Osteoblast (primary cell): ENCODE results near the gene TBC1D21. TPM values are rescaled to one million over a fixed set of nuclear protein-coding genes. Genes with fewer than 3 reads are reported as not detected.

Source experiments
- DNase-seq: peaks from one replicate; pipeline ENCODE4 v3.0.0; 2011; ENCODE audit warnings: low spot score, mixed read lengths; ENCODE audit not compliant: insufficient read length; ENCODE audit errors: missing footprints
- H2AFZ ChIP-seq: 2 replicates; pipeline ENCODE4 v1.6.0; 2011; ENCODE audit warnings: mild to moderate bottlenecking, low read length
- H3K27ac ChIP-seq: 2 replicates; pipeline ENCODE4 v1.5.1; 2011; ENCODE audit warnings: mild to moderate bottlenecking, low read depth, low read length, moderate library complexity
- H3K27me3 ChIP-seq: 2 replicates; pipeline ENCODE4 v1.6.0; 2012; ENCODE audit warnings: mild to moderate bottlenecking, control low read depth, inconsistent platforms, low read length, moderate library complexity; ENCODE audit not compliant: insufficient read depth
- H3K36me3 ChIP-seq: 2 replicates; pipeline ENCODE4 v1.5.1; 2011; ENCODE audit warnings: mild to moderate bottlenecking, low read length, control low read depth, moderate library complexity; ENCODE audit not compliant: insufficient read depth
- H3K4me1 ChIP-seq: 2 replicates; pipeline ENCODE4 v1.5.1; 2011; ENCODE audit warnings: mild to moderate bottlenecking, low read length, control low read depth, moderate library complexity; ENCODE audit not compliant: insufficient read depth
- H3K4me2 ChIP-seq: 2 replicates; pipeline ENCODE4 v1.6.0; 2011; ENCODE audit warnings: mild to moderate bottlenecking, low read length; ENCODE audit not compliant: insufficient read depth
- H3K4me3 ChIP-seq: fragments of 200-600 bp; sonication (generic); 3 replicates; pipeline ENCODE4 v1.5.1; 2012; ENCODE audit warnings: mild to moderate bottlenecking, low read length, inconsistent platforms; ENCODE audit not compliant: insufficient read depth
- H3K79me2 ChIP-seq: 2 replicates; pipeline ENCODE4 v1.6.0; 2012; ENCODE audit warnings: mild to moderate bottlenecking, low read length, control low read depth, inconsistent platforms; ENCODE audit not compliant: insufficient read depth
- H3K9me3 ChIP-seq: 2 replicates; pipeline ENCODE4 v1.5.1; 2011; ENCODE audit warnings: low read depth, low read length, control low read depth
- H4K20me1 ChIP-seq: 2 replicates; pipeline ENCODE4 v1.6.0; 2012; ENCODE audit warnings: mild to moderate bottlenecking, low read length, control low read depth; ENCODE audit not compliant: insufficient read depth
- total RNA-seq: library from RNA; depleted of rRNA; stranded (reverse); fragments of >200 nt; gene quantifications from 2 replicates; pipeline ENCODE4 v1.2.3, GENCODE V29; 2012
- TF ChIP-seq, protein P1 (sequence below): IDR thresholded peaks from 2 replicates; pipeline ENCODE4 v1.5.1; 2011; ENCODE audit warnings: mild to moderate bottlenecking, low read depth, low read length, moderate library complexity; ENCODE audit errors: extremely low read depth

TBC1D21 gene
- total RNA-seq, 1 donor: not detected

DNA sequence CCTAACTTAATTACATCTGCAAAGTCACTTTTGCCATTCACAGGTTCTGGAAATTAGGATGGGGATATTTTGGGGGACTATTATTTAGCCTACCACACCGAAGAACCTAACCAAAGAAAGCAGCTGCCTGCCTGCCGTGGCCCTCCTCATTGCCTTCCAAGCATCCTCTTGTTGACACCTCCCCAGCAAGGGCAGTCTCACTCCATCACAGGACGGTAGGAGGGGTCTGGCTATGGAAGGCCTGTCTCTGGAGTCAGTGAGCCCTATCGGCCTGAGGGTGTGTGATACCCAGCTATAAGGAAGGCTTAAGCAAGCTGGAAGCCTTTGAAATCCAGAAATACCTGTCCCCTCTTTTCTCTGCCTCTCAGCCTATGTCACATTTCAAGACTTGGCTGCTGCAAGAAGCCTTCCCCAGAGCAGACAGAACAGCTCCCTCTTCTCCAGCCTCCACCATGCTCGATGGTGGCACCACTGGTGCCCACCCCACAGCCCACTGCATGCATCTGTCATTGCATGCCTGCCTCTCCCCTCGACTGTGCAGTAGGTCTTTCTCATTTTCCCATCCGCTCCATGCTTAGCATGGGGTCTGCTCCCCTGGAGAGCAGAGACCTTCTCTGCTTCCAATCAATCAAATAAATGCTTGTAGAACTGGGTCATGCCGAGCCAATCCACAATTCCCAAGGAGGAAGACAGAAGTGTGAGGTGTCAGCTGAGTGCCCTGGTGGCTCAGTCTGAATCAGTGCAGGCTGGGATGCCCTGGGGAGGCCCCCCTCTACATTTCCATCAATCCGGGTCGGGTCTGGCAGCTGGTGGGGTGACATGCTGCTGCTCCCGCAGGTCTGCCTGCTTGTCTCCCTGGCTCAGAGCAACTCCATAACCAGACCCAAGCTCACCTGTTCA is 29.0 kb downstream of the TBC1D21 start:
- Histone ChIP-seq H3K36me3 (no peaks in the 10 kb centered on the region), H3K4me1 (peaks cover 34% of the 10 kb centered on the region), H2AFZ (no peak overlapping the region), H4K20me1 (no peaks in the 10 kb centered on the region), H3K4me2 (no peak overlapping the region), H3K79me2 (no peaks in the 10 kb centered on the region), H3K9me3 (no peaks in the 10 kb centered on the region), H3K27me3 (no peaks in the 10 kb centered on the region), H3K27ac (no peak overlapping the region), H3K4me3 (no peak overlapping the region)
- TF ChIP-seq, protein P1, sequence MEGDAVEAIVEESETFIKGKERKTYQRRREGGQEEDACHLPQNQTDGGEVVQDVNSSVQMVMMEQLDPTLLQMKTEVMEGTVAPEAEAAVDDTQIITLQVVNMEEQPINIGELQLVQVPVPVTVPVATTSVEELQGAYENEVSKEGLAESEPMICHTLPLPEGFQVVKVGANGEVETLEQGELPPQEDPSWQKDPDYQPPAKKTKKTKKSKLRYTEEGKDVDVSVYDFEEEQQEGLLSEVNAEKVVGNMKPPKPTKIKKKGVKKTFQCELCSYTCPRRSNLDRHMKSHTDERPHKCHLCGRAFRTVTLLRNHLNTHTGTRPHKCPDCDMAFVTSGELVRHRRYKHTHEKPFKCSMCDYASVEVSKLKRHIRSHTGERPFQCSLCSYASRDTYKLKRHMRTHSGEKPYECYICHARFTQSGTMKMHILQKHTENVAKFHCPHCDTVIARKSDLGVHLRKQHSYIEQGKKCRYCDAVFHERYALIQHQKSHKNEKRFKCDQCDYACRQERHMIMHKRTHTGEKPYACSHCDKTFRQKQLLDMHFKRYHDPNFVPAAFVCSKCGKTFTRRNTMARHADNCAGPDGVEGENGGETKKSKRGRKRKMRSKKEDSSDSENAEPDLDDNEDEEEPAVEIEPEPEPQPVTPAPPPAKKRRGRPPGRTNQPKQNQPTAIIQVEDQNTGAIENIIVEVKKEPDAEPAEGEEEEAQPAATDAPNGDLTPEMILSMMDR: no peak
- DNase-seq: no peak

- no peak overlapping the region for H3K4me3 ChIP-seq
- no peaks in the 10 kb centered on the region for H3K9me3 ChIP-seq
- no peak overlapping the region for H3K4me2 ChIP-seq
- no peaks in the 10 kb centered on the region for H3K27me3 ChIP-seq
- H3K36me3 ChIP-seq: no peaks in the 10 kb centered on the region
- peaks cover 23% of the 10 kb centered on the region for H3K4me1 ChIP-seq
- DNase-seq: no peak
- no peak overlapping the region for H3K27ac ChIP-seq
- no peaks in the 10 kb centered on the region for H3K79me2 ChIP-seq
- TF ChIP-seq, protein P1: no peak
- no peaks in the 10 kb centered on the region for H4K20me1 ChIP-seq
- H2AFZ ChIP-seq: no peak overlapping the region
Observed at GRCh38 chr15:73904026-73904815, 30.9 kb downstream of the TBC1D21 start.

- no peaks in the 10 kb centered on the region for H3K36me3 ChIP-seq
- no peaks in the 10 kb centered on the region for H4K20me1 ChIP-seq
- no peak overlapping the region for H3K4me2 ChIP-seq
- H3K4me3 ChIP-seq: no peak overlapping the region
- no peak overlapping the region for H2AFZ ChIP-seq
- H3K27ac ChIP-seq: no peak overlapping the region
- TF ChIP-seq, protein P1: no peak
- DNase-seq: no peak
- H3K27me3 ChIP-seq: no peaks in the 10 kb centered on the region
- H3K9me3 ChIP-seq: no peaks in the 10 kb centered on the region
- H3K79me2 ChIP-seq: no peaks in the 10 kb centered on the region
- H3K4me1 ChIP-seq: peaks cover 12% of the 10 kb centered on the region
Observed at GRCh38 chr15:73905225-73905827, 32.0 kb downstream of the TBC1D21 start.
